GOT3 (cell line): ENCODE data around the gene LRRK2.
"Not testable (repeated sequence)": the region's sequence is repeated elsewhere in the genome, so short reads cannot be mapped to it uniquely, and the experiment has no call there.

Experiments used
- DNase-seq: peaks from one replicate; lab custom pipeline; 2025; ENCODE audit warnings: mixed read lengths; lab: John Stamatoyannopoulos, UW

LRRK2 gene

GRCh38 chr12:40314927-40315326 is 90.1 kb downstream of the LRRK2 start:
- no peak for DNase-seq

GRCh38 chr12:40315375-40315774 is 90.6 kb downstream of the LRRK2 start:
- no peak for DNase-seq

GRCh38 chr12:40324261-40324660 is 99.5 kb downstream of the LRRK2 start:
- DNase-seq: no peak

- DNase-seq: no peak
Observed at GRCh38 chr12:40325349-40325960, 100.7 kb downstream of the LRRK2 start.

- DNase-seq: no peak
Observed at GRCh38 chr12:40327535-40327934, 102.7 kb downstream of the LRRK2 start.

GRCh38 chr12:40330180-40330579 is 105.4 kb downstream of the LRRK2 start:
- DNase-seq: no peak

- no peak for DNase-seq
Observed at GRCh38 chr12:40331886-40332285, 107.1 kb downstream of the LRRK2 start.

GRCh38 chr12:40335991-40336390 is 111.2 kb downstream of the LRRK2 start:
- DNase-seq: no peak

GRCh38 chr12:40336573-40337199 is 111.9 kb downstream of the LRRK2 start:
- DNase-seq: no peak

GRCh38 chr12:40338071-40338470 is 113.3 kb downstream of the LRRK2 start:
- no peak for DNase-seq

- DNase-seq: no peak
Observed at GRCh38 chr12:40338621-40339020, 113.8 kb downstream of the LRRK2 start.

- no peak for DNase-seq
Observed at GRCh38 chr12:40342010-40342409, 117.2 kb downstream of the LRRK2 start.

- DNase-seq: no peak
Observed at GRCh38 chr12:40343124-40343523, 118.3 kb downstream of the LRRK2 start.

GRCh38 chr12:40344312-40344711 is 119.5 kb downstream of the LRRK2 start:
- DNase-seq: no peak

- no peak for DNase-seq
Observed at GRCh38 chr12:40351976-40352375, 127.2 kb downstream of the LRRK2 start.

GRCh38 chr12:40375076-40375475 is 150.3 kb downstream of the LRRK2 start:
- DNase-seq: no peak

- no peak for DNase-seq
Observed at GRCh38 chr12:40376533-40377267, 151.9 kb downstream of the LRRK2 start.

- no peak for DNase-seq
Observed at GRCh38 chr12:40378691-40379090, 153.9 kb downstream of the LRRK2 start.

- DNase-seq: no peak
Observed at GRCh38 chr12:40382217-40382616, 157.4 kb downstream of the LRRK2 start.

- not testable (repeated sequence) for DNase-seq
Observed at GRCh38 chr12:40387279-40387678, 162.5 kb downstream of the LRRK2 start.

GRCh38 chr12:40390980-40391379 is 166.2 kb downstream of the LRRK2 start:
- DNase-seq: no peak

GRCh38 chr12:40393026-40393425 is 168.2 kb downstream of the LRRK2 start:
- no peak for DNase-seq

GRCh38 chr12:40399656-40400055 is 174.9 kb downstream of the LRRK2 start:
- no peak for DNase-seq
